Fibroblast of villous mesenchyme (primary cell): ENCODE data around the gene LUZP1. TPM values are rescaled to one million over a fixed set of nuclear protein-coding genes. Genes with fewer than 3 reads are reported as not detected.

Experiments used
- DNase-seq: peaks from one replicate; pipeline ENCODE4 v3.0.0-alpha.2; 2010; ENCODE audit warnings: low read depth
- H3K4me3 ChIP-seq: 2 replicates; pipeline ENCODE4 v1.5.1; 2011; ENCODE audit warnings: low read depth, mild to moderate bottlenecking, low read length
- CTCF ChIP-seq: IDR thresholded peaks from 2 replicates; pipeline ENCODE4 v1.5.1; 2012; ENCODE audit warnings: low read depth, mild to moderate bottlenecking, low read length; ENCODE audit not compliant: insufficient read depth
- total RNA-seq: library from RNA; depleted of rRNA; stranded (reverse); fragments of >200 nt; gene quantifications from 2 replicates; pipeline ENCODE4 v1.2.3, GENCODE V29; 2012

Gene LUZP1
- total RNA-seq, 1 donor, result 55.3 TPM

- DNase-seq, result no peak
- H3K4me3 ChIP-seq, result no peak overlapping the region
- no peak for TF ChIP-seq CTCF
Measured at GRCh38 chr1:23080885-23081284, 87.8 kb downstream of the LUZP1 start.

GRCh38 chr1:23079025-23079424 lies 89.6 kb downstream of the LUZP1 start:
- TF ChIP-seq CTCF, result no peak
- peak; percentile 56 for DNase-seq
- no peak overlapping the region for H3K4me3 ChIP-seq

- no peak overlapping the region for H3K4me3 ChIP-seq
- no peak for TF ChIP-seq CTCF
- DNase-seq, result no peak
Measured at GRCh38 chr1:23074012-23074411, 94.6 kb downstream of the LUZP1 start.

GRCh38 chr1:23069675-23070074 lies 99.0 kb downstream of the LUZP1 start:
- no peak for TF ChIP-seq CTCF

GRCh38 chr1:23069149-23069548 lies 99.5 kb downstream of the LUZP1 start:
- H3K4me3 ChIP-seq, result no peak overlapping the region
- TF ChIP-seq CTCF, result no peak
- DNase-seq, result no peak

More at GRCh38 chr1:23069675-23070074, 99.0 kb downstream of the LUZP1 start:
- DNase-seq, result no peak
- no peak overlapping the region for H3K4me3 ChIP-seq

- H3K4me3 ChIP-seq, result no peak overlapping the region
- no peak for DNase-seq
- no peak for TF ChIP-seq CTCF
Measured at GRCh38 chr1:23066075-23066474, 102.6 kb downstream of the LUZP1 start.

- no peak for DNase-seq
- H3K4me3 ChIP-seq, result no peak overlapping the region
- TF ChIP-seq CTCF, result no peak
Measured at GRCh38 chr1:23065385-23065784, 103.3 kb downstream of the LUZP1 start.
